ENCODE measurements around the gene MZT1.

The MZT1 gene

DNA sequence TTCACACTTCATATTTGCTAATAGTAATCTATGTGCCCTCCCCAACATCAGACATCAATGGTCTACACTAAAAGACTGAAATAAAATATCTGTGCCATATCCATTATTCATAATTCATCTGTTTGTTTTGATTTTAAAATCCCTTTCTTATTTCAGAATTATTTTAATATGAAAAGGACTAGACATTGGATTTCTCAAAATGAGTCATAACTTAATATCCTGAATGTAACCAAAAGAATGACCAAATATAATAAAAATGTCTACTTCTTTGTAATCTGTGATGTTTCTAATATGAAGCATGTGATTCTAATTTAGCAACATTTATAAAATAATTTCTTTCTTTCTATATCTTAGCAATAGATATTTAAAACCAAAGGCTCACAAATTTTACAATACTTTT lies 64.9 kb downstream of the MZT1 start:
- Histone ChIP-seq H3K79me2 (ENCODE audit: control insufficient read depth, low read length) (no peaks in the 10 kb centered on the region), H3F3A (ENCODE audit: control insufficient read depth, insufficient read depth) (no peaks in the 10 kb centered on the region), H3K27me3 (ENCODE audit: control insufficient read depth, low read length) (no peaks in the 10 kb centered on the region), H3K4me3 (ENCODE audit: low read length) (no peak overlapping the region), H3K36me3 (ENCODE audit: control insufficient read depth, low read length) (no peaks in the 10 kb centered on the region), H3K9me2 (replicated peaks; ENCODE audit: control insufficient read depth, low read length) (no peaks in the 10 kb centered on the region), H3K27ac (ENCODE audit: low read depth, low read length) (no peak overlapping the region), H4K20me1 (ENCODE audit: control insufficient read depth, insufficient read depth, low read depth, low read length) (no peaks in the 10 kb centered on the region), H3K4me2 (ENCODE audit: low read length) (no peak overlapping the region), H3K9me3 (ENCODE audit: control insufficient read depth, insufficient read depth, low read length) (no peaks in the 10 kb centered on the region), H3K4me1 (ENCODE audit: control insufficient read depth, low read length) (no peaks in the 10 kb centered on the region)
- TF ChIP-seq EZH2phosphoT487 (IDR thresholded peaks at IDR 0.05; ENCODE audit: borderline replicate concordance, low read length): no peak
- TF ChIP-seq, protein P1, sequence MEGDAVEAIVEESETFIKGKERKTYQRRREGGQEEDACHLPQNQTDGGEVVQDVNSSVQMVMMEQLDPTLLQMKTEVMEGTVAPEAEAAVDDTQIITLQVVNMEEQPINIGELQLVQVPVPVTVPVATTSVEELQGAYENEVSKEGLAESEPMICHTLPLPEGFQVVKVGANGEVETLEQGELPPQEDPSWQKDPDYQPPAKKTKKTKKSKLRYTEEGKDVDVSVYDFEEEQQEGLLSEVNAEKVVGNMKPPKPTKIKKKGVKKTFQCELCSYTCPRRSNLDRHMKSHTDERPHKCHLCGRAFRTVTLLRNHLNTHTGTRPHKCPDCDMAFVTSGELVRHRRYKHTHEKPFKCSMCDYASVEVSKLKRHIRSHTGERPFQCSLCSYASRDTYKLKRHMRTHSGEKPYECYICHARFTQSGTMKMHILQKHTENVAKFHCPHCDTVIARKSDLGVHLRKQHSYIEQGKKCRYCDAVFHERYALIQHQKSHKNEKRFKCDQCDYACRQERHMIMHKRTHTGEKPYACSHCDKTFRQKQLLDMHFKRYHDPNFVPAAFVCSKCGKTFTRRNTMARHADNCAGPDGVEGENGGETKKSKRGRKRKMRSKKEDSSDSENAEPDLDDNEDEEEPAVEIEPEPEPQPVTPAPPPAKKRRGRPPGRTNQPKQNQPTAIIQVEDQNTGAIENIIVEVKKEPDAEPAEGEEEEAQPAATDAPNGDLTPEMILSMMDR (IDR thresholded peaks at IDR 0.05; ENCODE audit: low read depth, low read length, poor library complexity, severe bottlenecking): no peak

Data from DOHH2 (cell line).